GM18861 (cell line): Measurements from ENCODE around the gene MUC4.

Experiments used
- ATAC-seq: cut with Tn5 transposase; IDR thresholded peaks from one replicate; pipeline ENCODE4 v1.9.1; 2021; ENCODE audit not compliant: unreplicated experiment

Gene MUC4

DNA sequence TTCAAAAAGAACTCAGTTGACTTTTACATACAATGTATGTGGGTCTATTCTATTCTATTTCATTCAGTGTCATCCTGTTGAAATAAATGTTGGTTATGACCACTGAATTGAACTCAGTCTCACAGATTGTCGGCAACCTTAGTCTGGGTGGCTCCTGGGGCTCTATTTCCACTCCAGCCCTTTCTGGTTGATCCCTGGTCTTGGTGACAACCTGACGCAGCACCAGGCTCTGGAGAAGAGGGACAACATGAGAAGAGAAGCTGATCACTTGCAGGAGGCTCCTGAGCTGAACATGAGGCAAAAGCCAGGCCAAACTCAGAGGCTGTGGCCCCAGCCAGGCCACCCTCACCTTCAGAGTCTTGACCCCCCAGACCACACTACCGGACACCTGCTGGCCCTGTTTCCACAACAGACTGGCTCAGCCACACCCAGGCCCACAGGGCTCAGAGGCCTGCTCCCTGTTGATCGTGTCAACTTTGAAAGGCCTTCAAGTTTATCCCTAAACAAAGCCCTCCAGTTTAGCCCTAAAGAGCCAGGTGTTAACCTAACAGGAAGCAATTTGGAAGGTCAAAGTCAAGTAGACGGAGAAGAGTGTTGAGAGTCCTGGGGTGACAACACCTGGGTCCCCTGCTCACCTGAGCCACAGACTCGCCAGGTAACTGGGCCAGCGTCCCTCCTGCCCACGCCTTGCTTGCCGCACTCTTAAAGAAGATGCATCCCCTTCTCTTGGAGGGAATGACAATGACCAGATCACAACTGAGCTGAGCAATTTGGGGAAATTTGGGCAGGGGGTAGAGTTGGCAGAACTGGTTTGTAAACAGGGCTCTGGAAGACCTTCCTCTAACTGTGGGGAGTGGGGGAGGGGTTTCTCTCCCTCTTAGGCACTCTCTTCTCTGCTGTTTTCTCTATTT, 106.4 kb downstream of the MUC4 start:
- no peak for ATAC-seq

DNA sequence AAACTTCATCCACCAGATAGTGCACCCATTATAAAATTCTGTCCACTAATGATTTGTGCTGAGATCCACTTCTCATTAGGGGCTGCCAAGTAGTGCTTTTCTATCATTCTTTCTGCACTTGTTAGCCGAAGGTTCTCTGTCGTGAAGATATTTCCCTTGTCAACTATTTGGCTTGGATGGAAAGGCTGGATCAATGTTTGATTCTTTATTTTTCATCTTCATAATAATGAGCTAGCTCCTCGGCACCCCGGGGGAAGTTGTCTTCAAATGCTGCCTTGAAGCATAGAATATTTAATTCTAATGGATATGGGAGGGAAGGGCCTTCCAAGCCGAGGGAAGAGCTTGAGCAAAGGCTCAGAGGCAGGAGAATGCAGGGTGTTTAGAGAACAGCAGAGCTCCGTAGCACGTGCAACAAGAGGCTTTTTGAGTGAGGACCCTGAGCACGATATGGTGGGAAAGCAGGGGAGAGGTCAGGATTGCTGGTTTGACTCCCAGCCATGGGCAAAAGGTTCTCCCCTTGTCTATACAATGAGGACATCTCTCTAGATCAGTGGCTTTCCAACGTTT, 107.2 kb downstream of the MUC4 start:
- ATAC-seq = no peak

DNA sequence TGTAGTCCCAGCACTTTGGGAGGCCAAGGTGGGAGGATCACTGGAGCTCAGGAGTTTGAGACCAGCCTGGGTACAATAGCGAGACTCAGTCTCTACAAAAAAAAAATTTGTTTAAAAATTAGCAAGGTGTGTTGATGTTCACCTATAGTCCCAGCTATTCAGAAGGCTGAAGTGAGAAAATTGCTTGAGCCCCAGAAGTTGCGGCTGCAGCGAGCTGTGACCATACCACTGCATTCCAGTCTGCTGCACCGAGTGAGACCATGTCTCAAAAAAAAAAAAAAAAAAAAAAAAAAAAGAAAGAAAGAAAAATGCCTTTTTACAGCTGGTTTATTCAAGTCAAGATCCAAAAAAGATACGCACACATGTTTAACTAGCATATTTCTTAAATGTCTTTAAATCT, 108.0 kb downstream of the MUC4 start:
- no peak for ATAC-seq

DNA sequence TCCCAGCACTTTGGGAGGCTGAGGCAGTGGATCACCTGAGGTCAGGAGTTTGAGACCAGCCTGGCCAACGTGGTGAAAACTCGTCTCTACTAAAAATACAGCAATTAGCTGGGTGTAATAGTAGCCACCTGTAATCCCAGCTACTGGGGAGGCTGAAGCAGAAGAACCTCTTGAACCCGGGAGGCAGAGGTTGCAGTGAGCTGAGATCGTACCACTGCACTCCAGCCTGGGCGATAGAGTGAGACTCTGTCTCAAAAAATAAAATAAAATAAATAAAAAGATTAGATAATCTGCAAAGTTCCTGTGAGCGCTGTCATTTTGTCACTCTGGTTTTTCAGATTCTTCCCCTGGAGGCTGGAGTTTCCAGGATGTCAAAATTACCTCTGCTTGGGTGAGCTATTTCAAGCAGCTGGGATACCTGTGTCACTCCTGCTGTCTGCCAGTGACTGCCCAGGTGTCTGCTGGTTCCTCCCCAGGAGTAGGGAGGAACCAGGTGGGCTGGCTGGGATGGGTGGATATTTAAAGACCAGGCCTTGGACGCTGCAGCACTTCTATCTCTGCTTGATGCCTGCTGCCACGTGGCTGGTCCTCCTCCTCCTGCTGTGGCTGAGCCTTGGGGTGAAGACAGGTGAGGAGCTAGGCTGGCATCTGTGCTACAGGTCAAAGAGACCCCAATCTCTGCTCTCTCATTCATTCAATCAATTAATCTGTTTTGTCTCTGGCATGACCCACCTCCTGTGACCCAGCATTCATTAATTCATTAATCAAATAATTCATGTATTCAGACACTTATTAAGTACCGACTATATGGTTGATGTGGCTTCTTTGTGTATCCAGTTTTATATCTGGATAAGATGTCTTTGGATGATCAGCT, 110.5 kb downstream of the MUC4 start:
- no peak for ATAC-seq

DNA sequence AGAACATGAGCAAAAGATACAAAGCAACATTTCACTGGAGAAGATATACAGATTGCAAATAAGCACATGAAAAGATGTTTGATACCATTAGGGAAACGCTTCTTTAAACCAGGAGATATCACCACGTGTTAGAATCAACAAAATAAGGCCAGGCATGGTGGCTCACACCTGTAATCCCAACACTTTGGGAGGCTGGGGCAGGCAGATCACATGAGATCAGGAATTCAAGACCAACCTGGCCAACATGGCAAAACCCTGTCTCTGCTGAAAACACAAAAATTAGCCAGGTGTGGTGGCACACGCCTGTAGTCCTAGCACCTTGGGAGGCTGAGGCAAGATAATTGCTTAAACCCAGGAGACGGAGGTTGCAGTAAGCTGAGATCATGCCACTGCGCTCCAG, 111.4 kb downstream of the MUC4 start:
- no peak for ATAC-seq

DNA sequence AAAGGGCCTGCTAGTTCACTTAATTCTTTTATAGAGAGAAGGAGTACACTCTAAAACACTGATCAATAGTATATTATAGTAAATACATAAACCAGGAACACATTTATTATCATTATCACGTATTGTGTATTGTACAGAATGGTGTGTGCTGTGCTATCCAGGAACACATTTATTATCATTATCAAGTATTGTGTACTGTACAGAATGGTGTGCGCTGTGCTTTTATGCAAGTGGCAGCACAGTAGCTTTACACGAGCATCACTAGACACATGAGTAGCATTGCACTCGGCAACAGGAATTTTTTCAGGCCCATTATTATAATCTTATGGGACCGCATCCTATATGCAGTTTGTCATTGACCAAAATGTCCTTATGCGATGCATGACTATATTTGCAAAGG, 111.9 kb downstream of the MUC4 start:
- no peak for ATAC-seq

DNA sequence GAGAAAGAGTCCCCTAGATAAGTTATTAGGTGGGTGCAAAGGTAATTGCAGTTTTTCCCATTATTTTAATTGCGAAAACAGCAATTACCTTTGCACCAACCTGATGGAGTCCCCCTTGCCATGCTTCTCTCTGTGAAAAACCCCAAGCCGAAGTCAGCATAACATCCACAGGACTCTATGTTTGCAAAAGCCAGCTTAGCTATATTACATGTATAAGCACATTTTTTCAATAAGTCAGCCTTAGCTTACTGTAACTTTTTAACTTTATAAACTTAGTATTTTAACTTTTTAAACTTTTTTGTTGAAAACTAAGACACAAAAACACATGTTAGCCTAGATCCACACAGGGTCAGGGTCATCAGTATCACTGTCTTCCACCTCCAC, 112.3 kb downstream of the MUC4 start:
- no peak for ATAC-seq

DNA sequence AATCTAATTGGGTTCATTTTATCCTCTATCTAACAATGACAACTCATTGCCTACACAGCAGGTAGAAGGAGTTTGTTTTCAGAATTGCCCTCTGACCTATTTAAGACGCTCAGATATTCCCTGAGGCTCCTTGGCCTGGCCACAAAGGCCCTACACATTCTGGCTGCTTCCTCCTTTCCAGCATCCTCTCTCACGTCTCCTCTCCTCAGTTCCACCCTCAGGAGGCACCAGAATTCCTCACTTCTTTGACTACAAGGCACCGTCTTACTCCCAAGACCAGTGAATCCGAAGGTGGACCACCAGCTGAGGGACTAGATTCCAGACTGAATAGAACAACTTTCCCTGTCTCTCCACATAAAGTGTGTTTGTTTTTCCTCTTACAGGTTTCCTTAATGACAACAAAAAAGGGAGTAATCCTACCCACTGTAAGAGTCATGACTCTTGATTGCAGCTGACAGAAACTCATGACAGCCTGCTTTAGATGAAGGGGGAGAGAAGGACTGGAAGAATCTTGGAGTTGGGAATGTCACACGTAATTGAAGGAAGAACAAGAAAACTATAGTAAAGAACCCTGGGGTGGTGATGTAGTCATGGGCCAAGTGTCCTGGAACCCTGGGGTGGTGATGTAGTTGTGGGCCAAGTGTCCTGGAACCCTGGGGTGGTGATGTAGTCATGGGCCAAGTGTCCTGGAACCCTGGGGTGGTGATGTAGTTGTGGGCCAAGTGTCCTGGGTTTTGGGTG, 112.9 kb downstream of the MUC4 start:
- ATAC-seq = no peak

DNA sequence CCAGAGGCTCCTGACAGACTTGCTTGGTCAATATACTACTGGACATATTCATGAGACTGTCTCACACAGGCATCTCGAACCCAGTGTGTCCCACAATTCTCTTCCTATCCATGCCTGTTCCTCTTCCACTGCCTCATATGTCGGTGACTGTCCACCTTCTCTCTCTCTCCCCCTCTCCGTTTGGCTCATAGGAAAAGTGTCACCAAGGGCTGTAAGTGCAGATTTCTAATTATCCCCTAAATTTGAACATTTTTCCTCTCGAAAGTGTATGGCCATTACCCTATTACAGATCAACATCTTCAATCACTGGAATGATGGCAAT, 113.4 kb downstream of the MUC4 start:
- no peak for ATAC-seq

DNA sequence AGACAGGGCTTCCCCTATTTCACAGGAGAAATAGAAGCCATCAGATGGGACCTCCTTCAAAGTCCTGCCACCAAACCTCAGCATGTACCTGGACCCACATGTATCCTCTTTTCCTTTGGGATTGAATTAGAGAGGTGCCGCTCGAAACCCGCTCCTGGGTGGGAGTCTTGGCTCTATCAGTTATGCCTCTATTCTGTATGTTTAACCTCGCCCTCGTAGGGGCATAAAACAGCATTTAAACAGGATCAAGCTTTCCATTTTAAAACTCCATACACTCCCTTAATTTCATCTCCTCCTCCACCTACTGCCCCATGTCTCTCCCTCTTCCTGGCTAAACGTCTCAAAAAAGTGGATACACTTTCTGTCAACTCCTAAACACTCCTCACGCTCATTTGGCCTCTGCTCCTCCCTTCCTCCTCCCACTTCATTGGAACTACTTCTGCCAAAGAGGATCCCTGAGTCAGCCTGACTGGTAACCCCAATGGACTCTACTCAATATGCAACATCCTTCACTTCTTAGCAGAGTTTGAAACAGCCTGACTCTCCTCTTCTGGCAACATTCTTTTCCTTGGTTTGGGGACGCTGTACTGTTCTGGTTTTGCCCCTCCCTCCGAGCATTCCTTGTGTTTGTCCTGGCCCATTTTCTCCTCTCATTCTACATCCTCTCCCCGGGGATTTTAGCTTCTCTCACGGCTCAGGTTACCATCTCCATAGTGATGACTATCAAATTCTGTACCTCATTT, 114.0 kb downstream of the MUC4 start:
- no peak for ATAC-seq
